Adrenal gland (tissue), 5 donors: ENCODE data around the gene GCN1.

ENCODE experiments used
- CTCF ChIP-seq, 6 experiments: fragments of 450-650 bp in 4 of 6; fragments of 200-600 bp in 2 of 6; sonication (generic) in 1 of 6; IDR thresholded peaks; 1 replicate in 5 of 6; 2 replicates in 1 of 6; pipeline versions ENCODE4 v1.5.1 to v1.8.0; 2016 to 2021; ENCODE audit warnings: antibody characterized with exemption in 6 of 6, mild to moderate bottlenecking in 2 of 6, moderate library complexity in 1 of 6
- POLR2A ChIP-seq, 2 donors: fragments of 450-650 bp; IDR thresholded peaks; one replicate each; pipeline ENCODE4 v1.6.1; 2017; ENCODE audit warnings: antibody characterized with exemption in 2 of 2, mild to moderate bottlenecking in 2 of 2, moderate library complexity in 1 of 2
- donor health status: DM: no; HTN: no; CAD: no.

- TF ChIP-seq POLR2A (IDR thresholded peaks at IDR 0.05) = no peak
- no peak for TF ChIP-seq CTCF (IDR thresholded peaks at IDR 0.05)
Measured at GRCh38 chr12:120230974-120231315, 36.4 kb upstream of the GCN1 start.
